GM12878 (cell line): Measurements from ENCODE around the gene GFRA1. TPM values are rescaled to one million over a fixed set of nuclear protein-coding genes. Genes with fewer than 3 reads are reported as not detected.

Source experiments
- ATAC-seq: fragments of 200-7000 bp; cut with Tn5 transposase; 3 replicates; pipeline ENCODE4 v1.9.1; 2020; ENCODE audit warnings: mild to moderate bottlenecking, moderate library complexity
- BruUV-seq: library from RNA; stranded (reverse); fragments of 400-500 nt; replicated peaks from 2 replicates; lab custom pipeline; 2021; lab: Mats Ljungman, UMichigan
- CTCF ChIA-PET: fragments of 300-600 bp; sonication (Branson Sonifier 250); formaldehyde crosslinking; extraction: SDS; loops from one replicate; lab custom pipeline; 2021; ENCODE audit warnings: inconsistent platforms; lab: Yijun Ruan, JAX
- POLR2A ChIA-PET: fragments of 350-600 bp; formaldehyde crosslinking; extraction: SDS; loops from one replicate; lab custom pipeline; 2021; ENCODE audit warnings: inconsistent platforms; lab: Charles Lee
- RAD21 ChIA-PET: fragments of 300-600 bp; sonication (Branson Sonifier 250); formaldehyde crosslinking; loops from one replicate; lab custom pipeline; 2023; ENCODE audit warnings: antibody characterized with exemption; ENCODE audit not compliant: unreplicated experiment; lab: Charles Lee
- SMC1A ChIA-PET: fragments of 300-600 bp; sonication (Branson Sonifier 250); formaldehyde crosslinking; loops from one replicate; lab custom pipeline; 2023; ENCODE audit not compliant: unreplicated experiment, uncharacterized antibody; lab: Charles Lee
- DNase-seq: peaks from one replicate; pipeline ENCODE4 v3.0.0-alpha.2; 2011; ENCODE audit warnings: low read depth, low spot score
- FAIRE-seq: peaks from 3 replicates; lab custom pipeline; 2011; peaks lifted over from hg19 to GRCh38; lab: Jason Lieb, UNC
- H2AFZ ChIP-seq: 2 replicates; pipeline ENCODE4 v1.6.0; 2011; ENCODE audit warnings: low read depth, low read length, control low read depth; ENCODE audit not compliant: control insufficient read depth
- H3K27ac ChIP-seq: 2 replicates; pipeline ENCODE4 v1.5.1; 2011; ENCODE audit warnings: control low read depth; ENCODE audit not compliant: control insufficient read depth, insufficient read depth
- H3K27me3 ChIP-seq, 2 experiments: replicated peaks in 1 of 2; 2 replicates each; pipeline versions ENCODE4 v1.6.0 to v1.6.1; 2011; ENCODE audit warnings: low read length in 1 of 2; ENCODE audit not compliant: control insufficient read depth in 2 of 2, insufficient read depth in 2 of 2
- H3K36me3 ChIP-seq, 2 experiments: 2 replicates each; pipeline ENCODE4 v1.5.1; 2011; ENCODE audit warnings: low read length in 1 of 2; ENCODE audit not compliant: control insufficient read depth in 2 of 2, insufficient read depth in 2 of 2
- H3K4me1 ChIP-seq: 2 replicates; pipeline ENCODE4 v1.6.1; 2011; ENCODE audit warnings: mild to moderate bottlenecking, low read length, moderate library complexity, mixed read lengths; ENCODE audit not compliant: control insufficient read depth, insufficient read depth
- H3K4me2 ChIP-seq: 2 replicates; pipeline ENCODE4 v1.6.0; 2011; ENCODE audit warnings: control low read depth; ENCODE audit not compliant: control insufficient read depth, insufficient read depth
- H3K4me3 ChIP-seq: fragments of 200-600 bp; sonication (generic); 2 replicates; pipeline ENCODE4 v1.5.1; 2016
- H3K79me2 ChIP-seq: 2 replicates; pipeline ENCODE4 v1.6.0; 2011; ENCODE audit warnings: low read length; ENCODE audit not compliant: control insufficient read depth, insufficient read depth
- H3K9ac ChIP-seq: 2 replicates; pipeline ENCODE4 v1.8.0; 2011; ENCODE audit warnings: low read length, control low read depth, mixed read lengths; ENCODE audit not compliant: control insufficient read depth, insufficient read depth
- H3K9me3 ChIP-seq: replicated peaks from 3 replicates; pipeline ENCODE4 v1.5.1; 2011; ENCODE audit warnings: mild to moderate bottlenecking, low read length; ENCODE audit not compliant: control insufficient read depth, insufficient read depth
- H4K20me1 ChIP-seq: 2 replicates; pipeline ENCODE4 v1.6.0; 2011; ENCODE audit not compliant: control insufficient read depth, insufficient read depth
- ATF3 ChIP-seq: IDR thresholded peaks from 2 replicates; pipeline ENCODE4 v1.6.1; 2011; ENCODE audit warnings: low read depth, mild to moderate bottlenecking, low read length, moderate library complexity, borderline replicate concordance; ENCODE audit errors: extremely low read depth
- FOS ChIP-seq: IDR thresholded peaks from 3 replicates; pipeline ENCODE4 v1.6.1; 2011; ENCODE audit warnings: borderline replicate concordance; ENCODE audit not compliant: insufficient read length; ENCODE audit errors: extremely low read depth
- GATAD2B ChIP-seq: fragments of 450-650 bp; conservative IDR thresholded peaks from 2 replicates; pipeline ENCODE4 v1.6.1; 2017; ENCODE audit warnings: low read depth, mild to moderate bottlenecking, moderate library complexity
- HDAC6 ChIP-seq: fragments of 200-600 bp; sonication (generic); IDR thresholded peaks from one replicate; pipeline ENCODE4 v1.8.0; 2017; ENCODE audit warnings: antibody characterized with exemption; ENCODE audit not compliant: unreplicated experiment
- KLF5 ChIP-seq: fragments of 450-650 bp; IDR thresholded peaks from 2 replicates; pipeline ENCODE4 v1.6.1; 2014; ENCODE audit warnings: mild to moderate bottlenecking; ENCODE audit not compliant: partially characterized antibody
- MAX ChIP-seq: IDR thresholded peaks from 2 replicates; pipeline ENCODE4 v1.6.1; 2012; ENCODE audit warnings: low read depth, low read length, improper control_type of control experiment
- NFIC ChIP-seq: IDR thresholded peaks from 2 replicates; pipeline ENCODE4 v1.6.1; 2012; ENCODE audit warnings: low read depth, mild to moderate bottlenecking, inconsistent platforms, low read length, moderate library complexity
- TCF7 ChIP-seq: IDR thresholded peaks from 2 replicates; pipeline ENCODE4 v1.6.1; 2014; ENCODE audit warnings: antibody characterized with exemption, borderline replicate concordance
- ZBED1 ChIP-seq: IDR thresholded peaks from 2 replicates; pipeline ENCODE4 v1.6.1; 2016; ENCODE audit warnings: borderline replicate concordance
- ZNF217 ChIP-seq: fragments of 450-650 bp; IDR thresholded peaks from 2 replicates; pipeline ENCODE4 v1.6.1; 2017; ENCODE audit warnings: antibody characterized with exemption, mild to moderate bottlenecking
- ZNF274 ChIP-seq: IDR thresholded peaks from one replicate; pipeline ENCODE4 v1.8.0; 2011; ENCODE audit not compliant: insufficient read length, insufficient read depth
- ZNF384 ChIP-seq: IDR thresholded peaks from 2 replicates; pipeline ENCODE4 v1.6.1; 2012; ENCODE audit warnings: low read depth, mild to moderate bottlenecking, low read length, improper control_type of control experiment, borderline replicate concordance
- ZZZ3 ChIP-seq: IDR thresholded peaks from 2 replicates; pipeline ENCODE4 v1.6.1; 2011; ENCODE audit warnings: low read depth; ENCODE audit not compliant: control insufficient read depth, insufficient read length
- WGBS: methylation state at CpG from one replicate; pipeline ENCODE4 v1.1.6; 2016; ENCODE audit warnings: low lambda C conversion rate; ENCODE audit not compliant: insufficient replicate concordance, insufficient coverage; ENCODE audit errors: missing lambda C conversion rate; 5-methylcytosine and 5-hydroxymethylcytosine counted together
- in situ Hi-C: fragments of 300-500 bp; cut with MboI; formaldehyde crosslinking; loops from 9 replicates; pipeline ENCODE4 v1.14.3; 2018; ENCODE audit warnings: mixed read lengths
- intact Hi-C: fragments of 100-400 bp; cut with micrococcal nuclease; formaldehyde crosslinking; loops from one replicate; pipeline ENCODE4 v1.14.2; 2022; ENCODE audit not compliant: unreplicated experiment
- polyA plus RNA-seq, 11 experiments: library from polyadenylated mRNA; depleted of rRNA in 4 of 11; unstranded in 6 of 11; stranded (reverse) in 5 of 11; fragments of >200 nt; fragmentation: Nextera tagmentation in 4 of 11; fragmentation: Illumina TruSeq in 1 of 11; extraction: Ambion mirVana in 4 of 11; extraction: Trizol in 1 of 11; gene quantifications; 1 replicate in 1 of 11; 2 replicates in 10 of 11; pipeline versions ENCODE4 v1.2.1 to v1.2.3, GENCODE V29; 2011 to 2016; ENCODE audit warnings: inconsistent platforms in 2 of 11, missing spikeins in 2 of 11, low read depth in 1 of 11
- total RNA-seq, 4 experiments: library from RNA; depleted of rRNA in 3 of 4; stranded (reverse); fragments of >200 nt in 3 of 4; fragmentation: Illumina TruSeq in 1 of 4; extraction: Trizol in 1 of 4; gene quantifications; 2 replicates each; pipeline versions ENCODE4 v1.2.1 to v1.2.3, GENCODE V29; 2013 to 2021

Gene GFRA1
- total and polyA plus RNA-seq, 10 of the 15 experiments (the other 5 are each of a cell fraction or from before 2014, with no cell fraction given): 0.05 to 0.19 TPM; not detected in 8

GRCh38 chr10:116088985-116089384 is 184.0 kb downstream of the GFRA1 start:
- POLR2A ChIA-PET: no interaction called here
- ATAC-seq: no peak
- TF ChIP-seq KLF5 (no peak), ZBED1 (no peak), ZNF217 (no peak), ZZZ3 (no peak), ZNF274 (no peak), NFIC (no peak), HDAC6 (no peak), ZNF384 (no peak), FOS (no peak), MAX (no peak), ATF3 (no peak), GATAD2B (no peak), TCF7 (no peak)
- Histone ChIP-seq H3K4me3 (no peak overlapping the region), H3K79me2 (no peaks in the 10 kb centered on the region), H3K4me1 (no peaks in the 10 kb centered on the region), H3K36me3 (no peaks in the 10 kb centered on the region), H3K27me3 (peaks cover 0 to 1% of the 10 kb centered on the region in 2 experiments; a peak in 1 of 4 replicates), H3K27ac (no peak overlapping the region), H3K4me2 (no peak overlapping the region), H3K9me3 (no peaks in the 10 kb centered on the region), H4K20me1 (no peaks in the 10 kb centered on the region), H3K9ac (no peak overlapping the region), H2AFZ (no peak overlapping the region)
- WGBS: 18% methylated on average over 6 of the region's 6 CpGs
- SMC1A ChIA-PET: no interaction called here
- BruUV-seq: no TSS peak
- CTCF ChIA-PET: no interaction called here
- no peak for DNase-seq
- RAD21 ChIA-PET: no interaction called here
- intact Hi-C loops (no loop called here), in situ Hi-C loops (no loop called here)
- no peak for FAIRE-seq
